GM06990 (cell line): ENCODE data around the gene CACNA2D3.

Experiments used
- DNase-seq: peaks from one replicate; pipeline ENCODE4 v3.0.0-alpha.2; 2011; ENCODE audit not compliant: insufficient read length; ENCODE audit errors: extremely low read depth
- H3K27me3 ChIP-seq: replicated peaks from 2 replicates; pipeline ENCODE4 v1.6.0; 2011; ENCODE audit warnings: low read length; ENCODE audit not compliant: control insufficient read depth, insufficient read depth
- H3K36me3 ChIP-seq: 2 replicates; pipeline ENCODE4 v1.5.1; 2011; ENCODE audit warnings: low read length; ENCODE audit not compliant: control insufficient read depth, insufficient read depth
- H3K4me3 ChIP-seq: replicated peaks from 2 replicates; pipeline ENCODE4 v1.5.1; 2011; ENCODE audit warnings: low read depth, mild to moderate bottlenecking, control low read depth, low read length
- CTCF ChIP-seq: IDR thresholded peaks from 2 replicates; pipeline ENCODE4 v1.5.1; 2011; ENCODE audit warnings: low read length, control low read depth, mild to moderate bottlenecking, inconsistent platforms; ENCODE audit not compliant: insufficient read depth, poor library complexity, severe bottlenecking

Gene CACNA2D3

GRCh38 chr3:54305409-54306099 lies 183.2 kb downstream of the CACNA2D3 start:
- Histone ChIP-seq H3K27me3 (no peaks in the 10 kb centered on the region; the same call in 1 of the 2 replicates), H3K4me3 (no peak overlapping the region), H3K36me3 (no peaks in the 10 kb centered on the region)
- no peak for DNase-seq
- no peak for TF ChIP-seq CTCF

GRCh38 chr3:54307566-54308180 lies 185.3 kb downstream of the CACNA2D3 start:
- DNase-seq: no peak
- no peak overlapping the region for H3K4me3 ChIP-seq
- no peaks in the 10 kb centered on the region for H3K36me3 ChIP-seq
- no peaks in the 10 kb centered on the region; the same call in 1 of the 2 replicates for H3K27me3 ChIP-seq
- no peak for TF ChIP-seq CTCF

- Histone ChIP-seq H3K36me3 (no peaks in the 10 kb centered on the region), H3K4me3 (no peak overlapping the region), H3K27me3 (no peaks in the 10 kb centered on the region; the same call in 1 of the 2 replicates)
- DNase-seq: no peak
- TF ChIP-seq CTCF: no peak
Measured at GRCh38 chr3:54309601-54310000, 187.2 kb downstream of the CACNA2D3 start.

- Histone ChIP-seq H3K27me3 (no peaks in the 10 kb centered on the region; the same call in 1 of the 2 replicates), H3K4me3 (no peak overlapping the region), H3K36me3 (no peaks in the 10 kb centered on the region)
- DNase-seq: no peak
- TF ChIP-seq CTCF: no peak
Measured at GRCh38 chr3:54311211-54311747, 188.9 kb downstream of the CACNA2D3 start.

GRCh38 chr3:54312156-54312899 lies 190.0 kb downstream of the CACNA2D3 start:
- DNase-seq: no peak
- H3K27me3 ChIP-seq: no peaks in the 10 kb centered on the region; the same call in 1 of the 2 replicates
- no peaks in the 10 kb centered on the region for H3K36me3 ChIP-seq
- no peak overlapping the region for H3K4me3 ChIP-seq
- no peak for TF ChIP-seq CTCF
